T-helper 22 cell (primary cell): ENCODE measurements around the gene ANKRD13C.
"Not testable (repeated sequence)": the region's sequence is repeated elsewhere in the genome, so short reads cannot be mapped to it uniquely, and the experiment has no call there.

Experiments used
- DNase-seq: peaks from one replicate; pipeline ENCODE4 v3.0.0-alpha.2; 2020; ENCODE audit warnings: low read depth

The ANKRD13C gene

DNA sequence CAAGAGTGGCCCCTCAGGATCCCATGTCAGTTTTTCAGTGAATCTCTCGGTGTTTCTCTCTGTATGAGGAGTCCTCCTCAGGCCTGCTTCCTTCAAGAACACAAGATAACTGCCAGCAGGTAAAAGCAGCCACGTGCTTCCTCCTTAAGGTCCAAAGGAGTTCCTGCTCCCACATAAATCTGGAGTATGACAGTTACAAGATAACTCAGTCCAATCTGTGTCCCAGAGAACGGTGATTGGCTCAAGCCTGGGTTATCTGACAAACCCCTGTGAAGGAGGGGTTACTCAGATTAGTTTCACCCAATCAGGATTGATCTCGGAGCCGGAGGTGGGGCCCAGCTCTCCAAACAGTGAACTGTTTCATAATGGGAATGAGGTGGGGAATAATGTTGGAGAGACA lies 5.8 kb upstream of the ANKRD13C start:
- DNase-seq = no peak

DNA sequence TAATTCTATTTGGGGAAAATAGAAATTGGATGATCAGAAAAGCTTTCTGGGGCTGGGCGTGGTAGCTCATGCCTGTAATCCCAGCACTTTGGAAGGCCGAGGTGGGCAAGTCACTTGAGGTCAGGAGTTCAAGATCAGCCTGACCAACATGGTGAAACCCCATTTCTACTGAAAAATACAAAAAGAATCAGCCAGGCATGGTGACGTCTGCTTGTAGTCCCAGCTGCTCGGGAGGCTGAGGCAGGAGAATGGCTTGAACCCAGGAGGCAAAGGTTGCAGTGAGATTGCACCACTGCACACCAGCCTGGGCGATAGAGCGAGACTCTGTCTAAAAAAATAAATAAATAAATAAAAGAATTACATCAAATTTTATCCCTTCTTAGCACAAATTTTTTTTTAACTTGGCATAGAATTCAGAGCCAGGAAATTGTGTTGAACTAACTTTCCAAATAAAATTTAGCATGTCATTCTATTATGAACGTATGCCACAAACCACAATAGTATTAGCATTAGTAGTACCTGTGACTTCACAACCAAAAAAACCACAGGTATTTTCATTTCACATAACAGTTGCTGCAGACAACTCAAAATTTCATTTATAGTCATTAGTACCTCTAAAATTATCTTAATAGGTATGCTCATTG lies 4.5 kb upstream of the ANKRD13C start:
- DNase-seq = no peak

DNA sequence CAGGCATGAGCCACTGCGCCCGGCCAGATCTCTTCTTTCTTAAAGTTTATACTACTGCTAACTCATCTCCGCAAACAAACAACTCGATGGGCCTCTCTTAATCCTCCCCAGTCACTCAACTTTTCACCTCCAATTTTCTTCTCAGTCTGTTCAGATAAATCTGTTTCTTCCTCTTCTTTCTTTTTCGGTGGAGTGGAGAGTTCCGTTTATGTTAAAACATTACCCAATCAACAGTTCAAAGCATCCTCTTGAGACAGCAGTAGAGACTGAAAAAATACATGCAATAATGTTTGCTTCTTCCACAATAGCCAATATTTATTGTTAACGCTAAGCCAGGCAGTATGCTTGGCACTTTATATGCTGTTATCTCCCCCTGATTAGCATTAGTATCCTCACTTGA lies 1.4 kb upstream of the ANKRD13C start:
- no peak for DNase-seq

- DNase-seq = no peak
Measured at GRCh38 chr1:70355111-70355407, 537 bp upstream of the ANKRD13C start.

DNA sequence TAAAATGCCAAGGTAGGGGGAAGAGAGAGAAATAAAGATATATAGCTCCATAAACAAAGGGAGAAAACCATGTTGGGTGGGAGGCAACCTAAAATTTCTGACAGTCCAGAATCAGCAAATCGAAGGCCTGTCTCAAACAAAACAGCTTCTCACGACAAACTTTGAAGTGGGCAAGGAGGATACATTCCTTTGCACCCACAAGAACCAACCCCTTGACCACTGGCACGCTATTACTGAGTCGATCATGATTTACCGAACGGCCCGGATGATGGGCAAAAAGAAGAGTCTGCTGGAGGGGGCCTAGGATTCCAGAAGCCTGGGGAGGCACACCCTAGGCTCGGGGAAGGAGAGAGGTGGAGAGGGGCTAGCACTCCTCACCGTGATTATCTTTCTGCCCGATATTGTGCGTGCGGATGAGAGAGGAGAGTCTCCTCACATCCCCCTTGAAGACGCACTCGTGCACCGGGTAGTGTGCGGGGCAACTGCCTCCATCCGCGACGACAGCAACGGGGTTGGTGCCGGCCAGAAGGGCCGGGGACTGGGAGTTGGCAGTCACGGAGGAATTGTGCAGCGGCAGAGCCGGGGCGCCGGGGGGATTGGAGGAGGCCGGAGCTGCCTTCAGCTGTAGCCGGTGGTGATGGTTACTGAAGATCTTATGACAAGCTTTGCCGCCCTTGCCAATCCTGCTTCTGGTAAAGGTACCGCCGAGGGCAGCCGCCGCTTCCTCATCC lies 756 bp downstream of the ANKRD13C start:
- no peak for DNase-seq

- DNase-seq = no peak
Measured at GRCh38 chr1:70353044-70353443, 1.5 kb downstream of the ANKRD13C start.

DNA sequence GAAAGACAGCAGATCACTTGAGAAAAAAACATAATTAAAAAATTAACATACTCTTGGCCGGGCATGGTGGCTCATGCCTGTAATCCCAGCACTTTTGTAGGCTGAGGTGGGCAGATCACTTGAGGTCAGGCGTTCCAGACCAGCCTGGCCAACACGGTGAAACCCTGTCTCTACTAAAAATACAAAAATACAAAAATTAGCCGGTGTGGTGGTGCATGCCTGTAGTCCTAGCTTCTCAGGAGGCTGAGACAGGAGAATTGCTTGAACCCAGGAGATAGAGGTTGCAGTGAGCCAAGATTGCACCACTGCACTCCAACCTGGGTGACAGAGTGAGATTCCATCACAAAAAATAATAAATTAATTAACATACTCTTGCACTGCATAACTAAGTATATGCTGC lies 4.7 kb downstream of the ANKRD13C start:
- DNase-seq = not testable (repeated sequence)

DNA sequence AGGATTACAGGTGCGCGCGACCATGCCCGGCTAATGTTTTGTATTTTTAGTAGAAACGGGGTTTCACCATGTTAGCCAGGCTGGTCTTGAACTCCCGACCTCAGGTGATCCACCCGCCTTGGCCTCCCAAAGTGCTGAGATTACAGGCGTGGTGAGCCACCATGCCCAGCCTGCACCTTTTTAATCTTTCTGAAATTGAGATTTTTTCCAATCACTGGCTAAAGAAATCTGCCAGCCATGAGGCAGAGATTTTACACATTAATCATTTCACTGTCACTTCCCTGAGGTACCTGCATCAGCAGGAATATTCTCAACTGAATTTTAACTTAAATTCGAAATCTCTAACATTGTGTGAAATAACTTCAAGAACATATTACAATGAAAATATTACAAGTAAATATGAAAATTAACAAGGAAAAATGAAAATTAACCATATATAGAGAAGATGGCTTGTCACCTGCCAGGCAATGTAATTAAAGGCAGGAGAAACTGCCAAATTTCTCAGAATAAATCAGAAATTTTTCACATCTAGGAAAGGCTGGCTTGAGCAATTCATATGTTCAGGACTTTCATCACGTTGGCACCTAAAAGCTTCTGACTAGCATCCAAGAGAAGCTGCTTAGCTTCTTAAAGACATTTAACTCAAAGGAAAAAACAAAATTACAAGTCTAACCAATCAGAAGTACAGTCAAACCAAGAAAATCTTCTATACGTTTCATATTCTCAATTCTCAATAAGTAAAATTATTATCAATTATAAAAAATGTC lies 5.9 kb downstream of the ANKRD13C start:
- DNase-seq = no peak

DNA sequence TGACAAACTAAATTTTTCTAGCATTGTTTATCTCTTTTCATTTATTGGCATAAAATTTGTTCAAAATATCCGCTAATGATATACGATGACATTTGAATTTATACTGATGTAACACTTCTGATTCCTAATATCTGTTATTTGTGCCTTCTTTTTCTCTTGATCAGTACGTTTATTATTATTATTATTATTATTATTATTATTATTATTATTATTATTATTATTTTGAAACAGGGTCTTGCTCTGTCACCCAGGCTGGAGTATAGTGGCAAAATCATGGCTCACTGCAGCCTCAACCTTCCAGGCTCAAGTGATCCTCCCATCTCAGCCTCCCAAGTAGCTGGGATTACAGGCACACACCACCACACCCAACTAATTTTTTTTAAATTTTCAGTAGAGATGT lies 14.9 kb downstream of the ANKRD13C start:
- DNase-seq = not testable (repeated sequence)

DNA sequence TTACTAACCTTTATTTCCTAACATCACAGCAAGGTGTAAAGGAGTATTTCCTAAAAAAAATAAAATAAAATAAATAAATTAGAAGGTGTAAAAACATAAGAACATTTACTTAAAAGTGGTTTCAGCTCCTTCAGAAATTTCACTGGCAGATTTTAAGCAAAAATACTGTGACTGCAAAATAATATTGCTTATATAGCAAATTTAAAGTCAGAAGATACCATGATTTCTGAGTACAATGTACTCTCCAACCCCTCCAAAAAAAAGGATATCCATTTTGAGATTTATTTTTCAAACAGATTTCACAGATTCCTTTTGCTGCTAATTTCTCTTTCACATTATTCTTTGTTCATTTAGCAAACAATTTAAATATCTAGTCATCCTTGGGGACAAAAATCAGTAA lies 18.5 kb downstream of the ANKRD13C start:
- no peak for DNase-seq

DNA sequence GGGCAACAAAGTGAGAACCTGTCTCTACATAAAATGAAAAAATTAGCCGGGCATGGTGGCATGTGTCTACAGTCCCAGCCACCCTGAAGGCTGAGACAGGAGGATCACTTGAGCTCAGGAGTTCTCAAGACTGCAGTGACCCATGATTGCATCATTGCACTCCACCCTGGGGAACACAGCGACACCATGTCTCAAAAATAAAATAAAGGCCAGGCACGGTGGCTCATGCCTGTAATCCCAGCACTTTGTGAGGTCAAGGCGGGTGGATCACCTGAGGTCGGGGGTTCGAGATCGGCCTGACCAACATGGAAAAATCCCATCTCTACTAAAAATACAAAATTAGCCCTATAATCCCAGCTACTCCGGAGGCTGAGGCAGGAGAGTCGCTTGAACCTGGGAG lies 20.1 kb downstream of the ANKRD13C start:
- DNase-seq = no peak

DNA sequence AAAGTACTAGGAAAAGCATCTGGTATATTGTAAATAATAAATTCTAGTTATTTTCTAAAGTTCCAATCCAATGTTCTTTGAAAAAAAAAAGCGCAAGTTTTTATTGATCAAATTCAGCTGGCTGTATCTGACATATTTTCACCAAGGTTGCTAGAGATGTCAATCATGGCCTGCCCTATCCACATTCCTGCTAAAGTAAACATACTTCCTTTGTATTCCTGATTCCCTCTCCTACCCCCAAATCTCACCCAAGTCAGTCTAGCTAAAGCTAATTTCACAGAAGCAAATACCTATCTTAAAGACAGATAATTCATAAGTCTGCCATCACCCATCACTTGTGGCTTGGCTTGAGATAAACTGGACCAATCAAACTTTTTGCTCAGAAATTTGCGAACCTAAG lies 21.3 kb downstream of the ANKRD13C start:
- DNase-seq = no peak

DNA sequence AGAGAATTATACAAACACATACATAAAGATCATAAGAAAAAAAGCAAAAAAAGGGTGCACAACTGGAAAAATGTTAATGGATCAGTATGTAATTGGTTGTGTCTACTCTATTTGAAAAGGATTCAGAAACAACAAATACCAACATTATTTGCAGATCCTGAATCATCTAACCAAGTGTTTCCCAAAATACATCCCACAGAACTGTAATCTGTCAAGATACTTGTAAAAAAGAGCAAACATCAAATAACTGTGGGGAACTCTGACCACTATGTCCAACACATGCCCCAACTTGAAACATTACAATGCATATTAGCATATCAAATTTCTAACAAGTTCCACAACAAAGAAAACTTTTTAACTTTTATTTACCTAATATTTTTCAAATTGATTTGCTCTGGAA lies 22.6 kb downstream of the ANKRD13C start:
- DNase-seq = no peak

- no peak for DNase-seq
Measured at GRCh38 chr1:70327306-70328076, 27.0 kb downstream of the ANKRD13C start.

- DNase-seq = no peak
Measured at GRCh38 chr1:70324683-70325082, 29.8 kb downstream of the ANKRD13C start.

GRCh38 chr1:70319750-70320149 lies 34.8 kb downstream of the ANKRD13C start:
- DNase-seq = no peak

GRCh38 chr1:70318191-70318590 lies 36.3 kb downstream of the ANKRD13C start:
- no peak for DNase-seq

DNA sequence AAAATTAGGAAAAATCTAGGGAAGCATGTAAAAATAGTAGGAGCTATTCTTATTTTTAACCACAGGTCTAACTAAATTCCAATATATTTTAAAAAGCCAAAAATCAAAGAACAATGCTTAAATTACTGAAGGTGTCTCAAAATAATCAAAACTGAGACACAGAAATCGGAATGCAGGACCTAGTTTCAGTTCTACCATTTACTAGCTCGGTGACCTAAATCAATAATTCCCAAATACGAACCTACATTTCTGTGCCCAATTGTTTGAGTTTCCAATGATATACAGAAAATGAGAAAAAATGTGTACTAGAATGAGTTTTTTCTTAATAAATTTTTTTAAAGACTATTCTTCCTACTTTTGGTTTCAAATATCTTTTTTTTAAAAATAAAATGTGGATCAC lies 37.4 kb downstream of the ANKRD13C start:
- no peak for DNase-seq

DNA sequence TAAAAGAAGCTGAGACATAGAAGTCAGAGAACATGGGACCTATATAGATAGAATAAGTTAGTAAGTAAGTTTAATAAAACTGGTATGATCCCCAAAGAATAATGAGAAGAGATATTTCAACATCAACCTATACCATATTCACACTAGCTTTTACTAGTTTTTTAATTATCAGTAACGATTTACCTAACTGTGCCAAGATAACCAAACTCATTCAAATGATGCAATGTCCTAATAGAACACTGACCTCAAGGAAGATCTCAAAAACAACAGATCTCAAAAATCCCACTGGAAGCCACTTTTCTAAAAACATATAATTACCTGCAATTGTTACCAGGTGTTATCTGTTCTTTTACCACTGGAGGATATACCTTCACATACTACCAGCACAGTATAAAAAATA lies 38.7 kb downstream of the ANKRD13C start:
- DNase-seq = no peak

GRCh38 chr1:70314706-70315304 lies 39.7 kb downstream of the ANKRD13C start:
- DNase-seq = no peak

- DNase-seq = no peak
Measured at GRCh38 chr1:70311369-70311768, 43.2 kb downstream of the ANKRD13C start.

GRCh38 chr1:70299472-70299871 lies 55.0 kb downstream of the ANKRD13C start:
- no peak for DNase-seq
